H1 (cell line): ENCODE measurements around the gene GPR139. TPM values are rescaled to one million over a fixed set of nuclear protein-coding genes. Genes with fewer than 3 reads are reported as not detected.

Experiments used
- ASH2L ChIP-seq: fragments of 200-600, 300-600 bp; sonication (generic); IDR thresholded peaks from one replicate; pipeline ENCODE4 v1.7.1; 2017; ENCODE audit warnings: low read length
- KDM5A ChIP-seq: fragments of 200-600 bp; IDR thresholded peaks from 2 replicates; pipeline ENCODE4 v1.7.1; 2012; ENCODE audit warnings: mild to moderate bottlenecking, low read length, inconsistent platforms, mixed read lengths
- POU5F1 ChIP-seq: IDR thresholded peaks from 2 replicates; pipeline ENCODE4 v1.6.1; 2011; ENCODE audit warnings: low read depth, mild to moderate bottlenecking, low read length, moderate library complexity
- TAF7 ChIP-seq: optimal IDR thresholded peaks from 2 replicates; pipeline ENCODE3; 2011; ENCODE audit warnings: low read depth, mild to moderate bottlenecking, inconsistent platforms, low read length, moderate library complexity, borderline replicate concordance
- polyA plus RNA-seq, 7 experiments: library from polyadenylated mRNA; depleted of rRNA in 3 of 7; stranded (reverse) in 5 of 7; unstranded in 2 of 7; fragments of >200 nt in 5 of 7; fragments of 200-250 nt in 2 of 7; gene quantifications; 1 replicate in 5 of 7; 2 replicates in 1 of 7; 4 replicates in 1 of 7; pipeline versions ENCODE4 v1.2.1 to v1.2.3, GENCODE V29; 2011 to 2013; ENCODE audit warnings: missing spikeins in 2 of 7, mixed read lengths in 2 of 7
- total RNA-seq: library from RNA; stranded (reverse); fragmentation: NEBNext Ultra II Directional; extraction: Animal tissue kit (Norgen Biotek cat#: 25700); gene quantifications from 2 replicates; pipeline ENCODE4 v1.2.1, GENCODE V29; 2021
- TF ChIP-seq, protein P1 (sequence below): fragments of 300-600 bp; sonication (generic); IDR thresholded peaks from 2 replicates; pipeline ENCODE4 v1.7.1; 2012; ENCODE audit warnings: low read length, moderate library complexity, mild to moderate bottlenecking, inconsistent platforms; ENCODE audit not compliant: insufficient replicate concordance

The GPR139 gene
- total and polyA plus RNA-seq, 2 of the 8 experiments (the other 6 are each of a cell fraction or from before 2014, with no cell fraction given) = 0.84 to 2.2 TPM

DNA sequence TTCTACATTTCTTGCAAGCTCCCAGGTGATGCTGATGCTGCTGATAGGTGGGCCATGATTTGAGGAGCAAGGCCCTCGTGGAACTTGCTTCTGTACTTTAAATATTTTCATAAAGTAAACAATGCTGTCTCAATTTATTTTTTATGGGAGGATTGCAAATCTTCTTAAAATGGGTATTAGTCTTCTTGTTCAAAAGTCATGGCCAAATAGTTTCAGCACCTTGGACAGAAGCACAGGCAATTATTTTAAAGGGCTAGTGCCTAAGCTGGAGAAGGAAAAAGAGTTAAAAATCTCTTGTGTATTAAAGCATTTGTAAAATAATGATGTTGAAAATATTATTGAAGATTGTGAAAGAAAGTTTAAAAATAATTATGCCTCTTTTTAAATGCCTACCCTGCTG, 50.5 kb downstream of the GPR139 start (continued):
- TF ChIP-seq TAF7 = no peak
- no peak for TF ChIP-seq POU5F1
- no peak for TF ChIP-seq ASH2L
- TF ChIP-seq, protein P1, sequence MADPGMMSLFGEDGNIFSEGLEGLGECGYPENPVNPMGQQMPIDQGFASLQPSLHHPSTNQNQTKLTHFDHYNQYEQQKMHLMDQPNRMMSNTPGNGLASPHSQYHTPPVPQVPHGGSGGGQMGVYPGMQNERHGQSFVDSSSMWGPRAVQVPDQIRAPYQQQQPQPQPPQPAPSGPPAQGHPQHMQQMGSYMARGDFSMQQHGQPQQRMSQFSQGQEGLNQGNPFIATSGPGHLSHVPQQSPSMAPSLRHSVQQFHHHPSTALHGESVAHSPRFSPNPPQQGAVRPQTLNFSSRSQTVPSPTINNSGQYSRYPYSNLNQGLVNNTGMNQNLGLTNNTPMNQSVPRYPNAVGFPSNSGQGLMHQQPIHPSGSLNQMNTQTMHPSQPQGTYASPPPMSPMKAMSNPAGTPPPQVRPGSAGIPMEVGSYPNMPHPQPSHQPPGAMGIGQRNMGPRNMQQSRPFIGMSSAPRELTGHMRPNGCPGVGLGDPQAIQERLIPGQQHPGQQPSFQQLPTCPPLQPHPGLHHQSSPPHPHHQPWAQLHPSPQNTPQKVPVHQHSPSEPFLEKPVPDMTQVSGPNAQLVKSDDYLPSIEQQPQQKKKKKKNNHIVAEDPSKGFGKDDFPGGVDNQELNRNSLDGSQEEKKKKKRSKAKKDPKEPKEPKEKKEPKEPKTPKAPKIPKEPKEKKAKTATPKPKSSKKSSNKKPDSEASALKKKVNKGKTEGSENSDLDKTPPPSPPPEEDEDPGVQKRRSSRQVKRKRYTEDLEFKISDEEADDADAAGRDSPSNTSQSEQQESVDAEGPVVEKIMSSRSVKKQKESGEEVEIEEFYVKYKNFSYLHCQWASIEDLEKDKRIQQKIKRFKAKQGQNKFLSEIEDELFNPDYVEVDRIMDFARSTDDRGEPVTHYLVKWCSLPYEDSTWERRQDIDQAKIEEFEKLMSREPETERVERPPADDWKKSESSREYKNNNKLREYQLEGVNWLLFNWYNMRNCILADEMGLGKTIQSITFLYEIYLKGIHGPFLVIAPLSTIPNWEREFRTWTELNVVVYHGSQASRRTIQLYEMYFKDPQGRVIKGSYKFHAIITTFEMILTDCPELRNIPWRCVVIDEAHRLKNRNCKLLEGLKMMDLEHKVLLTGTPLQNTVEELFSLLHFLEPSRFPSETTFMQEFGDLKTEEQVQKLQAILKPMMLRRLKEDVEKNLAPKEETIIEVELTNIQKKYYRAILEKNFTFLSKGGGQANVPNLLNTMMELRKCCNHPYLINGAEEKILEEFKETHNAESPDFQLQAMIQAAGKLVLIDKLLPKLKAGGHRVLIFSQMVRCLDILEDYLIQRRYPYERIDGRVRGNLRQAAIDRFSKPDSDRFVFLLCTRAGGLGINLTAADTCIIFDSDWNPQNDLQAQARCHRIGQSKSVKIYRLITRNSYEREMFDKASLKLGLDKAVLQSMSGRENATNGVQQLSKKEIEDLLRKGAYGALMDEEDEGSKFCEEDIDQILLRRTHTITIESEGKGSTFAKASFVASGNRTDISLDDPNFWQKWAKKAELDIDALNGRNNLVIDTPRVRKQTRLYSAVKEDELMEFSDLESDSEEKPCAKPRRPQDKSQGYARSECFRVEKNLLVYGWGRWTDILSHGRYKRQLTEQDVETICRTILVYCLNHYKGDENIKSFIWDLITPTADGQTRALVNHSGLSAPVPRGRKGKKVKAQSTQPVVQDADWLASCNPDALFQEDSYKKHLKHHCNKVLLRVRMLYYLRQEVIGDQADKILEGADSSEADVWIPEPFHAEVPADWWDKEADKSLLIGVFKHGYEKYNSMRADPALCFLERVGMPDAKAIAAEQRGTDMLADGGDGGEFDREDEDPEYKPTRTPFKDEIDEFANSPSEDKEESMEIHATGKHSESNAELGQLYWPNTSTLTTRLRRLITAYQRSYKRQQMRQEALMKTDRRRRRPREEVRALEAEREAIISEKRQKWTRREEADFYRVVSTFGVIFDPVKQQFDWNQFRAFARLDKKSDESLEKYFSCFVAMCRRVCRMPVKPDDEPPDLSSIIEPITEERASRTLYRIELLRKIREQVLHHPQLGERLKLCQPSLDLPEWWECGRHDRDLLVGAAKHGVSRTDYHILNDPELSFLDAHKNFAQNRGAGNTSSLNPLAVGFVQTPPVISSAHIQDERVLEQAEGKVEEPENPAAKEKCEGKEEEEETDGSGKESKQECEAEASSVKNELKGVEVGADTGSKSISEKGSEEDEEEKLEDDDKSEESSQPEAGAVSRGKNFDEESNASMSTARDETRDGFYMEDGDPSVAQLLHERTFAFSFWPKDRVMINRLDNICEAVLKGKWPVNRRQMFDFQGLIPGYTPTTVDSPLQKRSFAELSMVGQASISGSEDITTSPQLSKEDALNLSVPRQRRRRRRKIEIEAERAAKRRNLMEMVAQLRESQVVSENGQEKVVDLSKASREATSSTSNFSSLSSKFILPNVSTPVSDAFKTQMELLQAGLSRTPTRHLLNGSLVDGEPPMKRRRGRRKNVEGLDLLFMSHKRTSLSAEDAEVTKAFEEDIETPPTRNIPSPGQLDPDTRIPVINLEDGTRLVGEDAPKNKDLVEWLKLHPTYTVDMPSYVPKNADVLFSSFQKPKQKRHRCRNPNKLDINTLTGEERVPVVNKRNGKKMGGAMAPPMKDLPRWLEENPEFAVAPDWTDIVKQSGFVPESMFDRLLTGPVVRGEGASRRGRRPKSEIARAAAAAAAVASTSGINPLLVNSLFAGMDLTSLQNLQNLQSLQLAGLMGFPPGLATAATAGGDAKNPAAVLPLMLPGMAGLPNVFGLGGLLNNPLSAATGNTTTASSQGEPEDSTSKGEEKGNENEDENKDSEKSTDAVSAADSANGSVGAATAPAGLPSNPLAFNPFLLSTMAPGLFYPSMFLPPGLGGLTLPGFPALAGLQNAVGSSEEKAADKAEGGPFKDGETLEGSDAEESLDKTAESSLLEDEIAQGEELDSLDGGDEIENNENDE = no peak
- no peak for TF ChIP-seq KDM5A
